Measurements from ENCODE around the gene SIGLEC15.
"Not testable (repeated sequence)": the region's sequence is repeated elsewhere in the genome, so short reads cannot be mapped to it uniquely, and the experiment has no call there.

SIGLEC15 gene

GRCh38 chr18:45820106-45820745 lies 5.2 kb upstream of the SIGLEC15 start:
- no peak for DNase-seq

- DNase-seq: no peak
These were observed 4.4 kb upstream of the SIGLEC15 start for GRCh38 chr18:45821026-45821425.

GRCh38 chr18:45821711-45822110 lies 3.8 kb upstream of the SIGLEC15 start:
- no peak for DNase-seq

- DNase-seq: no peak
These were observed 609 bp downstream of the SIGLEC15 start for GRCh38 chr18:45826084-45826483.

- DNase-seq: not testable (repeated sequence)
These were observed 1.2 kb downstream of the SIGLEC15 start for GRCh38 chr18:45826716-45827115.

GRCh38 chr18:45828917-45829811 lies 3.7 kb downstream of the SIGLEC15 start:
- DNase-seq: no peak

GRCh38 chr18:45829855-45830254 lies 4.4 kb downstream of the SIGLEC15 start:
- DNase-seq: no peak

GRCh38 chr18:45830917-45831316 lies 5.4 kb downstream of the SIGLEC15 start:
- DNase-seq: no peak

GRCh38 chr18:45833846-45834245 lies 8.4 kb downstream of the SIGLEC15 start:
- no peak for DNase-seq

- DNase-seq: no peak
These were observed 8.8 kb downstream of the SIGLEC15 start for GRCh38 chr18:45834306-45834705.

- DNase-seq: no peak
These were observed 9.7 kb downstream of the SIGLEC15 start for GRCh38 chr18:45835057-45835636.

GRCh38 chr18:45836242-45837205 lies 11.0 kb downstream of the SIGLEC15 start:
- DNase-seq: no peak

GRCh38 chr18:45837283-45838070 lies 12.0 kb downstream of the SIGLEC15 start:
- no peak for DNase-seq

- no peak for DNase-seq
These were observed 13.0 kb downstream of the SIGLEC15 start for GRCh38 chr18:45838302-45839070.

GRCh38 chr18:45839414-45840395 lies 14.2 kb downstream of the SIGLEC15 start:
- DNase-seq: peak; percentile 59

- no peak for DNase-seq
These were observed 15.7 kb downstream of the SIGLEC15 start for GRCh38 chr18:45841060-45841764.

GRCh38 chr18:45841765-45842442 lies 16.4 kb downstream of the SIGLEC15 start:
- no peak for DNase-seq

GRCh38 chr18:45843019-45843418 lies 17.5 kb downstream of the SIGLEC15 start:
- DNase-seq: no peak
